ENCODE results near the gene CHIC2. TPM values are rescaled to one million over a fixed set of nuclear protein-coding genes. Genes with fewer than 3 reads are reported as not detected.

The CHIC2 gene
- polyA plus RNA-seq, 1 experiment = 15.6 TPM

DNA sequence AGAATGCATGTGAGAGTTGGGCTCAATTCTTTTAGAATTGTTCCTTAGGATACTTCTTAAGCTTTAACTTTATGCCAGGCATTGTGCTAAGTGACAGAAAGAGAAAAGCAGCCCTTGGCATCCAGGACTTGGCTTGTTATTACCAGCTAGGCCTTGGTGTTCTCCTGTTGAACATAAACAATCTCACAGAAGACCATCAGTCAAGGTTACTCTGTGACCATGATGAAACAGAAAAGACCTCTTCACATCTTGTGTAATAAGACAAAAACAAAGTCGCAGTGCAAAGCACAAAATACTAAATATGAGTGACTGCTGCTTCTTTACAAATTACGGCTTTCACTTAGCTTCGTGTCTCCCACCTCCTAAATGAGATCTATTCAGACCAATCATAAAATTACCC, 71.6 kb downstream of the CHIC2 start:
- ChIA-PET POLR2A (no interaction called here), CTCF (interaction anchor here (1.4 kb wide), 1 partner anchor 12 kb away, joined by 5 read pairs; no protein-coding TSS in a partner anchor)
- TF ChIP-seq, protein P1, sequence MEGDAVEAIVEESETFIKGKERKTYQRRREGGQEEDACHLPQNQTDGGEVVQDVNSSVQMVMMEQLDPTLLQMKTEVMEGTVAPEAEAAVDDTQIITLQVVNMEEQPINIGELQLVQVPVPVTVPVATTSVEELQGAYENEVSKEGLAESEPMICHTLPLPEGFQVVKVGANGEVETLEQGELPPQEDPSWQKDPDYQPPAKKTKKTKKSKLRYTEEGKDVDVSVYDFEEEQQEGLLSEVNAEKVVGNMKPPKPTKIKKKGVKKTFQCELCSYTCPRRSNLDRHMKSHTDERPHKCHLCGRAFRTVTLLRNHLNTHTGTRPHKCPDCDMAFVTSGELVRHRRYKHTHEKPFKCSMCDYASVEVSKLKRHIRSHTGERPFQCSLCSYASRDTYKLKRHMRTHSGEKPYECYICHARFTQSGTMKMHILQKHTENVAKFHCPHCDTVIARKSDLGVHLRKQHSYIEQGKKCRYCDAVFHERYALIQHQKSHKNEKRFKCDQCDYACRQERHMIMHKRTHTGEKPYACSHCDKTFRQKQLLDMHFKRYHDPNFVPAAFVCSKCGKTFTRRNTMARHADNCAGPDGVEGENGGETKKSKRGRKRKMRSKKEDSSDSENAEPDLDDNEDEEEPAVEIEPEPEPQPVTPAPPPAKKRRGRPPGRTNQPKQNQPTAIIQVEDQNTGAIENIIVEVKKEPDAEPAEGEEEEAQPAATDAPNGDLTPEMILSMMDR (IDR thresholded peaks at IDR 0.05; ENCODE audit: insufficient read depth, low read depth, low read length) = no peak
- no peaks in the 10 kb centered on the region for H3K36me3 ChIP-seq (ENCODE audit: control insufficient read depth, insufficient read depth, low read length)
- H3K27me3 ChIP-seq (ENCODE audit: control insufficient read depth, insufficient read depth, low read length) = no peaks in the 10 kb centered on the region
- DNase-seq (ENCODE audit: low read depth) = no peak
- no peak overlapping the region for H3K4me3 ChIP-seq (ENCODE audit: low read depth, low read length)

DNA sequence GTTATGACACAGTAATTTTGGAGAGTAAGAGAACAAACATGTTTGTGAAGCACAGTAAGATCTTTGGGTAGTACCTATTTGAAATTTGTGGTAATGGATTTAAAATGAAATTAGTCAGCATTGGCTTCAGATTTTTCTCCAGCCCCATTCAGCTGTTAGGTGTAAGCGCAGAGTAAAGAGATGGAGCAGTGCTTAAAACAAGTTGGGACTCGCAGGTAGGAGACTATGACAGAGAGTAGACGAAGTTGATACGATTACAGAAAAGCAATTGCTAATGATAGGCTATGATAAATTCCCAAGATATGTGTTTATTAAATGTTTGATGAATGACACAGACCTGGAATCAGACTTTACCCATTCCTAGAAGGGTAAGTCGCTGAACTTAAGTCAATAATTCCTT, 72.6 kb downstream of the CHIC2 start:
- POLR2A ChIA-PET = no interaction called here
- H3K27me3 ChIP-seq (ENCODE audit: control insufficient read depth, insufficient read depth, low read length) = no peaks in the 10 kb centered on the region
- CTCF ChIA-PET = interaction anchor here (1.4 kb wide), 1 partner anchor 16 kb away, joined by 5 read pairs; no protein-coding TSS in a partner anchor
- H3K36me3 ChIP-seq (ENCODE audit: control insufficient read depth, insufficient read depth, low read length) = no peaks in the 10 kb centered on the region
- DNase-seq (ENCODE audit: low read depth) = no peak
- H3K4me3 ChIP-seq (ENCODE audit: low read depth, low read length) = no peak overlapping the region
- TF ChIP-seq, protein P1 (IDR thresholded peaks at IDR 0.05; ENCODE audit: insufficient read depth, low read depth, low read length) = no peak

DNA sequence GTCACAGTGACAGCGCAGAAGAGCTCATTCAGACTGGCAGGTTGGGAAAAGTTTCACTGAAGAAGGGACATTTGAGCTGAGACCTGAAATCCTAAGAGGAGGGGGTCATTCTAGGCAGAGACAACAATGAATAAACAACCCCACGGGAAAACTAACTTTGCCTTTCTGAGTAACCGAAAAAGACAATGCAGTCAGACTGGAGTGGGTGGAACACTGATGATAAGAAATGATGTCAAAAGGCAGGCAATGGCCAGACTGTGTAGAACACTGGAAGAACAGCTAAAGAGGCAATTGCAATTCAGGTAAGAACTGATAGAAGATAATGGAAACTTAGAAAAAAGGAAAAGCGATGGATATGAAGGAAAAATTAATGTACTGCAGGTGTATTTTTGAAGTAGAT, 73.8 kb downstream of the CHIC2 start:
- Histone ChIP-seq H3K4me3 (ENCODE audit: low read depth, low read length) (no peak overlapping the region), H3K27me3 (ENCODE audit: control insufficient read depth, insufficient read depth, low read length) (no peaks in the 10 kb centered on the region), H3K36me3 (ENCODE audit: control insufficient read depth, insufficient read depth, low read length) (no peaks in the 10 kb centered on the region)
- no peak for DNase-seq (ENCODE audit: low read depth)
- POLR2A ChIA-PET = interaction anchor here (0.6 kb wide), 1 partner anchor 63 kb away, joined by 3 read pairs; no protein-coding TSS in a partner anchor
- CTCF ChIA-PET = interaction anchor here (1.4 kb wide), 1 partner anchor 14 kb away, joined by 5 read pairs; no protein-coding TSS in a partner anchor
- TF ChIP-seq, protein P1 (IDR thresholded peaks at IDR 0.05; ENCODE audit: insufficient read depth, low read depth, low read length) = no peak

DNA sequence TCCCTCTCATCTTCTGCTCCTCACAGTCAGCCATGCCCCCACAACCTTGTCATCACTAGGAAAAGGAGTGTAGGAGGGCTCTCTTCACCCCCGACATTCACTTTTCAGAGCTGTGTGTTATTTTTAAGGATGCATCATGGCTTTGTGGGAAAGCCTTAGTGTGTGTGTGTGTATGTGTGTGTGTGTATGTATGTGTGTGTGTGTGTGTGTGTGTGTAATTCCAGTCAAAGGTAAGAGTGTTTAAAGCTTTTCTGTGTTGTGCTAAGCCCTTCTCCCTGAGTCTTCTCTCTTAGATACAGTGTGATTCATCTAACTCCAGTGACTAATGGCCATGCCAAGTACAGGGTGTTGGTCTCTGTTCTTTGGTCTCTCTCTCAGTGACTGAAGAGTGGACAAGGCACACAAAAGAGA, 76.6 kb downstream of the CHIC2 start:
- TF ChIP-seq, protein P1 (IDR thresholded peaks at IDR 0.05; ENCODE audit: insufficient read depth, low read depth, low read length) = no peak
- H3K36me3 ChIP-seq (ENCODE audit: control insufficient read depth, insufficient read depth, low read length) = no peaks in the 10 kb centered on the region
- CTCF ChIA-PET = interaction anchor here (0.7 kb wide), 1 partner anchor 231 kb away, joined by 3 read pairs; no protein-coding TSS in a partner anchor
- no peaks in the 10 kb centered on the region for H3K27me3 ChIP-seq (ENCODE audit: control insufficient read depth, insufficient read depth, low read length)
- no peak for DNase-seq (ENCODE audit: low read depth)
- H3K4me3 ChIP-seq (ENCODE audit: low read depth, low read length) = no peak overlapping the region
- POLR2A ChIA-PET = interaction anchor here (0.6 kb wide), 1 partner anchor 68 kb away, joined by 3 read pairs; no protein-coding TSS in a partner anchor

DNA sequence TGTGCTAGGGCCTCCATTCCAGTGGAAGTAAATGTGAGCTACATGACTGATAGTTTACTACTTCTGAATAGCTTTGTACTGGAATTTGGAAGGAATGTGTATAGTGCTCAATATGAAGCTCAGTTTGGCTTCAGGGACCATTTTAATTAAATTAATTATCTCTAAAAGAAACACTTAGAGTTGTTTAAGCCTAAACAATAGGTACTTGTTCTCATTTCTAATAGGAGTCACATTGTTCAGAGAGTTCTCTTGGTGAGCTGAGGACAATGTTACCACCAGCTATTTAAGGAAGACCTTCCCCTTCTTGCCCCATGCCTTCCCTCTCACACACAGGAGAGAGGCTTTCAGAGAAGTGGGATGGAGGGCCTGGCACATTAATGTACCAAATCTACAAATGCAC, 78.3 kb downstream of the CHIC2 start:
- POLR2A ChIA-PET = no interaction called here

More for the DNA sequence above, 78.3 kb downstream of the CHIC2 start:
- TF ChIP-seq, protein P1 (IDR thresholded peaks at IDR 0.05; ENCODE audit: insufficient read depth, low read depth, low read length) = no peak
- H3K27me3 ChIP-seq (ENCODE audit: control insufficient read depth, insufficient read depth, low read length) = no peaks in the 10 kb centered on the region
- no peak overlapping the region for H3K4me3 ChIP-seq (ENCODE audit: low read depth, low read length)
- no peaks in the 10 kb centered on the region for H3K36me3 ChIP-seq (ENCODE audit: control insufficient read depth, insufficient read depth, low read length)
- no peak for DNase-seq (ENCODE audit: low read depth)
- CTCF ChIA-PET = no interaction called here
